Breast epithelium (tissue), 4 donors: Measurements from ENCODE around the gene ZC4H2. TPM values are rescaled to one million over a fixed set of nuclear protein-coding genes. Genes with fewer than 3 reads are reported as not detected.
"Not testable (repeated sequence)": the region's sequence is repeated elsewhere in the genome, so short reads cannot be mapped to it uniquely, and the experiment has no call there.

Experiments
- DNase-seq, 2 donors: peaks; one replicate each; pipeline ENCODE4 v3.0.0-alpha.2; 2019; ENCODE audit warnings: low spot score in 2 of 2
- H3K27ac ChIP-seq, 2 donors: fragments of 200-600 bp; sonication (generic) in 1 of 2; one replicate each; pipeline ENCODE4 v1.5.1; 2016 to 2019; ENCODE audit warnings: mild to moderate bottlenecking in 1 of 2
- H3K27me3 ChIP-seq, 2 donors: fragments of 200-600 bp; sonication (generic) in 1 of 2; one replicate each; pipeline versions ENCODE4 v1.5.1 to v1.6.0; 2017 to 2019; ENCODE audit warnings: control low read depth in 1 of 2, mild to moderate bottlenecking in 1 of 2
- H3K36me3 ChIP-seq: fragments of 200-600 bp; one replicate; pipeline ENCODE4 v1.5.1; 2019
- H3K4me1 ChIP-seq, 2 donors: fragments of 200-600 bp; sonication (generic); one replicate each; pipeline ENCODE4 v1.5.1; 2016 to 2019; ENCODE audit warnings: control low read depth in 1 of 2
- H3K4me3 ChIP-seq, 3 donors: fragments of 200-600 bp; sonication (generic); 1 replicate in 2 of 3; 2 replicates in 1 of 3; pipeline ENCODE4 v1.5.1; 2016 to 2019; ENCODE audit warnings: mild to moderate bottlenecking in 3 of 3, moderate library complexity in 2 of 3
- H3K9me3 ChIP-seq, 2 donors: fragments of 200-600 bp; sonication (generic) in 1 of 2; one replicate each; pipeline ENCODE4 v1.5.1; 2016 to 2019; ENCODE audit warnings: control low read depth in 1 of 2
- POLR2A ChIP-seq: fragments of 450-650 bp; IDR thresholded peaks from one replicate; pipeline ENCODE4 v1.6.1; 2016; ENCODE audit warnings: antibody characterized with exemption, mild to moderate bottlenecking, moderate library complexity
- POLR2AphosphoS5 ChIP-seq, 3 donors: sonication (generic); formaldehyde crosslinking; IDR thresholded peaks; one replicate each; pipeline ENCODE4 v1.6.1; 2017; ENCODE audit warnings: antibody characterized with exemption in 3 of 3
- intact Hi-C: fragments of 100-400 bp; cut with DNase I; formaldehyde crosslinking; loops from one replicate; pipeline ENCODE4 v1.15.1; 2023; ENCODE audit warnings: low total_unique reads
- total RNA-seq, 3 donors: library from RNA; depleted of rRNA; stranded (reverse); fragments of >200 nt; gene quantifications; one replicate each; pipeline ENCODE4 v1.1.0, GENCODE V29; 2016
- TF ChIP-seq, protein P1 (sequence below), 3 donors: fragments of 450-650 bp; IDR thresholded peaks; one replicate each; pipeline ENCODE4 v1.5.1; 2016 to 2017; ENCODE audit warnings: antibody characterized with exemption in 3 of 3, mild to moderate bottlenecking in 3 of 3, moderate library complexity in 3 of 3

ZC4H2 gene
- total RNA-seq, result 10 to 100 TPM in 1 of 3 donors, 1 to 10 TPM in 2; 4.6 to 15.2 (median 6.6) TPM

- Histone ChIP-seq H3K9me3 (no peaks in the 10 kb centered on the region), H3K4me3 (peak within 1 kb of the TSS; percentile 54 to 61 (median 55)), H3K27me3 (peaks cover 0 to 21% of the 10 kb centered on the region in 2 donors), H3K36me3 (no peaks in the 10 kb centered on the region), H3K4me1 (no peaks in the 10 kb centered on the region), H3K27ac (peak within 1 kb of the TSS in 1 of 2 donors; percentile 3)
- peak; percentile 50 to 56 for DNase-seq
- intact Hi-C loops, result no loop called here
- TF ChIP-seq POLR2AphosphoS5 (IDR thresholded peaks at IDR 0.05) (no peak), POLR2A (no peak)
- TF ChIP-seq, protein P1, sequence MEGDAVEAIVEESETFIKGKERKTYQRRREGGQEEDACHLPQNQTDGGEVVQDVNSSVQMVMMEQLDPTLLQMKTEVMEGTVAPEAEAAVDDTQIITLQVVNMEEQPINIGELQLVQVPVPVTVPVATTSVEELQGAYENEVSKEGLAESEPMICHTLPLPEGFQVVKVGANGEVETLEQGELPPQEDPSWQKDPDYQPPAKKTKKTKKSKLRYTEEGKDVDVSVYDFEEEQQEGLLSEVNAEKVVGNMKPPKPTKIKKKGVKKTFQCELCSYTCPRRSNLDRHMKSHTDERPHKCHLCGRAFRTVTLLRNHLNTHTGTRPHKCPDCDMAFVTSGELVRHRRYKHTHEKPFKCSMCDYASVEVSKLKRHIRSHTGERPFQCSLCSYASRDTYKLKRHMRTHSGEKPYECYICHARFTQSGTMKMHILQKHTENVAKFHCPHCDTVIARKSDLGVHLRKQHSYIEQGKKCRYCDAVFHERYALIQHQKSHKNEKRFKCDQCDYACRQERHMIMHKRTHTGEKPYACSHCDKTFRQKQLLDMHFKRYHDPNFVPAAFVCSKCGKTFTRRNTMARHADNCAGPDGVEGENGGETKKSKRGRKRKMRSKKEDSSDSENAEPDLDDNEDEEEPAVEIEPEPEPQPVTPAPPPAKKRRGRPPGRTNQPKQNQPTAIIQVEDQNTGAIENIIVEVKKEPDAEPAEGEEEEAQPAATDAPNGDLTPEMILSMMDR (IDR thresholded peaks at IDR 0.05), result no peak
Measured at GRCh38 chrX:64975989-64976672, at the start of gene ZC4H2. TSS of gene ZC4H2 (minus strand) at chrX:64976450. CDS start at chrX:64976377, 73 bp downstream.

DNA sequence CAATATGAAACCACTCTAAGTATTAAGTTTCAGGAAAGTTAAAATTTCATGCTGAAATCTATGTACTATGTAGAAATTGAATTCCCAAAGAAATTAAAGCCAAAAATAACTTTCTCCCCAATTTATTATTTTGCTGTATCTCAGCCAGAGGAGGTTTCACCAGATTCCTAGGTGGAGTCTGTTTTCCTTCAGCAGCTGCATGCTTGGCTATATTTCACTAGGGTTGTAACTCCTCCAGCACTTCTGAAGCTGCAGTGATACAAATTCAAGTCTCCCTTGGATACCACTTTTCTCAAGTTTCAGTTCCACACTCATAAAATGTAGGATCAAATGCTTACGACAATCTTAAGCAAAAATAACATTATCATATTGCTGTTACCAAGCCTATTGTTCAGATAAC, 41.2 kb upstream of the ZC4H2 start:
- peaks cover 0 to 4% of the 10 kb centered on the region in 2 donors for H3K9me3 ChIP-seq
- no peak overlapping the region for H3K4me3 ChIP-seq
- DNase-seq, result no peak
- H3K36me3 ChIP-seq, result no peaks in the 10 kb centered on the region
- no peaks in the 10 kb centered on the region for H3K4me1 ChIP-seq
- peaks cover 0 to 11% of the 10 kb centered on the region in 2 donors for H3K27me3 ChIP-seq
- TF ChIP-seq POLR2A (no peak), POLR2AphosphoS5 (IDR thresholded peaks at IDR 0.05) (no peak)
- TF ChIP-seq, protein P1 (IDR thresholded peaks at IDR 0.05), result no peak
- H3K27ac ChIP-seq, result no peak overlapping the region
- intact Hi-C loops, result no loop called here

- TF ChIP-seq, protein P1 (IDR thresholded peaks at IDR 0.05), result no peak
- TF ChIP-seq POLR2A (no peak), POLR2AphosphoS5 (IDR thresholded peaks at IDR 0.05) (no peak)
- no peak overlapping the region for H3K4me3 ChIP-seq
- H3K36me3 ChIP-seq, result no peaks in the 10 kb centered on the region
- no peak for DNase-seq
- intact Hi-C loops, result no loop called here
- peaks cover 0 to 13% of the 10 kb centered on the region in 2 donors for H3K27me3 ChIP-seq
- H3K27ac ChIP-seq, result no peak overlapping the region
- H3K4me1 ChIP-seq, result no peaks in the 10 kb centered on the region
- no peaks in the 10 kb centered on the region for H3K9me3 ChIP-seq
Measured at GRCh38 chrX:65014230-65014629, 38.0 kb upstream of the ZC4H2 start.

- H3K36me3 ChIP-seq, result no peaks in the 10 kb centered on the region
- intact Hi-C loops, result no loop called here
- peaks cover 0 to 7% of the 10 kb centered on the region in 2 donors for H3K27me3 ChIP-seq
- H3K27ac ChIP-seq, result no peak overlapping the region
- H3K9me3 ChIP-seq, result no peaks in the 10 kb centered on the region
- no peak overlapping the region for H3K4me3 ChIP-seq
- no peak for DNase-seq
- no peaks in the 10 kb centered on the region for H3K4me1 ChIP-seq
- TF ChIP-seq, protein P1 (IDR thresholded peaks at IDR 0.05), result no peak
- no peak for TF ChIP-seq POLR2A
- no peak for TF ChIP-seq POLR2AphosphoS5 (IDR thresholded peaks at IDR 0.05)
Measured at GRCh38 chrX:65009459-65009858, 33.2 kb upstream of the ZC4H2 start.

DNA sequence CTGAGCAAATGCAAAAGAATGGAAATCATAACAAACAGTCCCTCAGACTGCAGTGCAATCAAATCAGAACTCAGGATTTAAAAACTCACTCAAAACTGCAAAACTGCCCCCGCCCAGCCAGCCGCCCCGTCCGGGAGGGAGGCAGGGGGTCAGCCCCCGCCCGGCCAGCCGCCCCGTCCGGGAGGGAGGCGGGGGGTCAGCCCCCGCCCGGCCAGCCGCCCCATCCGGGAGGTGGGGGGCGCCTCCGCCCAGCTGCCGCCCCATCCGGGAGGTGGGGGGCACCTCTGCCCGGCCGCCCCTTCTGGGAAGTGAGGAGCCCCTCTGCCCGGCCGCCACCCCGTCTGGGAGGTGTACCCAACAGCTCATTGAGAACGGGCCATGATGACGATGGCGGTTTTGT, 26.0 kb upstream of the ZC4H2 start:
- H3K4me1 ChIP-seq, H3K27me3 ChIP-seq, intact Hi-C loops, H3K27ac ChIP-seq, H3K36me3 ChIP-seq, H3K4me3 ChIP-seq, DNase-seq: not testable (repeated sequence)
- H3K9me3 ChIP-seq, result peaks cover 15 to 26% of the 10 kb centered on the region in 2 donors
